Iris pigment epithelial cell (primary cell): ENCODE data around the gene GBP7.
A peak's percentile ranks its signal among the peaks of the same experiment; 100 is the strongest.
"Not testable (repeated sequence)": the region's sequence is repeated elsewhere in the genome, so short reads cannot be mapped to it uniquely, and the experiment has no call there.

Source experiments
- DNase-seq: peaks from one replicate; pipeline ENCODE4 v3.0.0-alpha.2; 2011; ENCODE audit warnings: low read depth

Gene GBP7

GRCh38 chr1:89175601-89176256, at the start of gene GBP7:
Gene GBP7, minus strand, starts transcription at chr1:89176003. Its CDS starts 4,068 bp downstream, at chr1:89171935.
- no peak for DNase-seq

- DNase-seq: no peak
These were observed 45.5 kb upstream of the GBP7 start for GRCh38 chr1:89221341-89221740.

- not testable (repeated sequence) for DNase-seq
These were observed 44.0 kb upstream of the GBP7 start for GRCh38 chr1:89219851-89220250.

- DNase-seq: not testable (repeated sequence)
These were observed 43.1 kb upstream of the GBP7 start for GRCh38 chr1:89218941-89219340.

GRCh38 chr1:89213347-89213746, 37.5 kb upstream of the GBP7 start:
- no peak for DNase-seq

- DNase-seq: no peak
These were observed 35.3 kb upstream of the GBP7 start for GRCh38 chr1:89211035-89211634.

GRCh38 chr1:89206373-89206772, 30.6 kb upstream of the GBP7 start:
- DNase-seq: no peak

GRCh38 chr1:89203166-89203565, 27.4 kb upstream of the GBP7 start:
- peak; percentile 51 for DNase-seq

GRCh38 chr1:89201106-89201794, 25.4 kb upstream of the GBP7 start:
- no peak for DNase-seq

GRCh38 chr1:89200663-89201062, 24.9 kb upstream of the GBP7 start:
- DNase-seq: peak; percentile 4

- no peak for DNase-seq
These were observed 23.8 kb upstream of the GBP7 start for GRCh38 chr1:89199525-89200031.

- peak; percentile 70 for DNase-seq
These were observed 22.8 kb upstream of the GBP7 start, which contains the start of gene GBP4 for GRCh38 chr1:89198491-89199072. Gene GBP4, minus strand, starts transcription at chr1:89198942. Its CDS starts 108 bp downstream, at chr1:89198834.

- no peak for DNase-seq
These were observed 22.3 kb upstream of the GBP7 start for GRCh38 chr1:89198081-89198480.

GRCh38 chr1:89195476-89195875, 19.7 kb upstream of the GBP7 start:
- DNase-seq: no peak

GRCh38 chr1:89191314-89191713, 15.5 kb upstream of the GBP7 start:
- DNase-seq: no peak

- no peak for DNase-seq
These were observed 14.2 kb upstream of the GBP7 start for GRCh38 chr1:89190017-89190416.

- DNase-seq: no peak
These were observed 3.5 kb upstream of the GBP7 start for GRCh38 chr1:89179343-89179742.

GRCh38 chr1:89176971-89177370, 1.2 kb upstream of the GBP7 start:
- no peak for DNase-seq

- no peak for DNase-seq
These were observed 1.3 kb downstream of the GBP7 start for GRCh38 chr1:89174491-89174890.

- DNase-seq: no peak
These were observed 3.2 kb downstream of the GBP7 start for GRCh38 chr1:89172468-89173143.

- no peak for DNase-seq
These were observed 4.8 kb downstream of the GBP7 start for GRCh38 chr1:89171067-89171438.
